Pons (tissue), 1 donor: Measurements from ENCODE around the gene ALDH9A1.
"Not testable (repeated sequence)": the region's sequence is repeated elsewhere in the genome, so short reads cannot be mapped to it uniquely, and the experiment has no call there.

ENCODE experiments used
- DNase-seq: peaks from one replicate; pipeline ENCODE4 v3.0.0-alpha.2; 2016; ENCODE audit warnings: low spot score

ALDH9A1 gene

GRCh38 chr1:165697881-165698760 lies at the start of gene ALDH9A1:
Gene ALDH9A1, minus strand, starts transcription at chr1:165698562. Its CDS starts 4 bp downstream, at chr1:165698558.
- peak; percentile 83 for DNase-seq

GRCh38 chr1:165747632-165748447 lies 49.5 kb upstream of the ALDH9A1 start:
- no peak for DNase-seq

GRCh38 chr1:165744913-165745312 lies 46.6 kb upstream of the ALDH9A1 start:
- DNase-seq, result not testable (repeated sequence)

- DNase-seq, result no peak
These were observed 43.8 kb upstream of the ALDH9A1 start for GRCh38 chr1:165742194-165742593.

GRCh38 chr1:165738794-165739193 lies 40.4 kb upstream of the ALDH9A1 start:
- no peak for DNase-seq

- DNase-seq, result no peak
These were observed 38.8 kb upstream of the ALDH9A1 start for GRCh38 chr1:165737196-165737595.

- no peak for DNase-seq
These were observed 36.5 kb upstream of the ALDH9A1 start for GRCh38 chr1:165734906-165735305.

GRCh38 chr1:165726841-165727240 lies 28.5 kb upstream of the ALDH9A1 start:
- no peak for DNase-seq

- DNase-seq, result no peak
These were observed 27.8 kb upstream of the ALDH9A1 start for GRCh38 chr1:165726169-165726568.

GRCh38 chr1:165717918-165718515 lies 19.7 kb upstream of the ALDH9A1 start:
- peak; percentile 82 for DNase-seq

- not testable (repeated sequence) for DNase-seq
These were observed 18.1 kb upstream of the ALDH9A1 start for GRCh38 chr1:165716265-165717051.

- DNase-seq, result no peak
These were observed 14.4 kb upstream of the ALDH9A1 start for GRCh38 chr1:165712764-165713163.

- no peak for DNase-seq
These were observed 9.8 kb upstream of the ALDH9A1 start for GRCh38 chr1:165707984-165708706.

GRCh38 chr1:165703648-165704047 lies 5.3 kb upstream of the ALDH9A1 start:
- DNase-seq, result no peak

- not testable (repeated sequence) for DNase-seq
These were observed 3.6 kb upstream of the ALDH9A1 start for GRCh38 chr1:165701922-165702321.

- DNase-seq, result no peak
These were observed 1.2 kb upstream of the ALDH9A1 start for GRCh38 chr1:165699577-165699976.

- DNase-seq, result no peak
These were observed 345 bp upstream of the ALDH9A1 start for GRCh38 chr1:165698761-165699052.

GRCh38 chr1:165697491-165697880 lies 876 bp downstream of the ALDH9A1 start:
- peak; percentile 7 for DNase-seq

- peak; percentile 68 for DNase-seq
These were observed 1.7 kb downstream of the ALDH9A1 start for GRCh38 chr1:165696625-165697100.

GRCh38 chr1:165695031-165695430 lies 3.3 kb downstream of the ALDH9A1 start:
- DNase-seq, result no peak

- no peak for DNase-seq
These were observed 10.3 kb downstream of the ALDH9A1 start for GRCh38 chr1:165688046-165688445.
